HG02938 (cell line): ENCODE data around the gene SERTAD1.
"Not testable (repeated sequence)": the region's sequence is repeated elsewhere in the genome, so short reads cannot be mapped to it uniquely, and the experiment has no call there.

ENCODE experiments used
- ATAC-seq: cut with Tn5 transposase; IDR thresholded peaks from one replicate; pipeline ENCODE4 v1.9.1; 2021; ENCODE audit warnings: mild to moderate bottlenecking, moderate library complexity; ENCODE audit not compliant: unreplicated experiment

Gene SERTAD1

DNA sequence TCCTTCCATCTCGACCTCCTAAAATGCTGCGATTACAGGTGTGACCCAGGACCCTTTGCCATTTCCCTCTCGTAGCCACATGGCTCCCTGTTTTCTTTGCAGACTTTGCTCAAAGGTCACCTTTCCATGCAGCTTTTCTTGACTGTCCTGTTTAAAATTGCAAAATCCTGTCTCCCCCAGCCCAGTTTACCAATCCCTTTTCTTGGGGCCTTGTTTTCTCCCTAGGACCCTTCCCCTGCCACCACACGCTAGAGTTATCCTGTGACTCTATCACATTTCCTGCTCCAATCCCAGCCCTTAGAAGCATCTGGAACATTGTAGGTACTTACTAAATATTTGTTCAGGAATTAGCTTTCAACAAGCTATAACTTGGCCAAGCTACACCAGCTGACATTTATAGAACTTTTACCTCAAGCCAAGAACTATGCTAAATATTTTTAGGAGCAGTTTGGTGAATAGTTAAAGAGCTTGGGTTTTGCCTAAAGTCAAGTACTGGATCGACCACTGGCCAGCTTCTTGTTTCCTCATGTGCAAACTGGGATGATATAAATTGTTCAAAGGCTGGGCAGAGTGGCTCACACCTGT lies 27.5 kb upstream of the SERTAD1 start:
- no peak for ATAC-seq

DNA sequence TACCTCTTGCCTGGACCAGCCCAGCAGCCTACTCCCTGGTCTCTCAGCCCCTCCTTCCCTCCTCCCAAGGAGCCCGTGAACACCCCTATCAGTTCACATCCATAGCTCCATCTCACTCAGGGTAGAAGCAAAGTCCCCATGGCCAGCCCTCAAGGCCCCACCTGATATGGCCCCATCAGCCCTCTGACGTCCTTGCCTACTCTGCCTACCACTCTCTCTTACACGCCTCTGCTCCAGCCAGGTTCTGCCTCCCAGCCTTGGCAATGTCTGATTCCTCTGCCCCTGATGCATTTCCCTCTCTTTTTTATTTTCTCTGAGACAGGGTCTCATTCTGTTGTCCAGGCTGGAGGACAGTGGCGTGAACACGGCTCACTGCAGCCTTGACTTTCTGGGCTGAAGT lies 26.2 kb upstream of the SERTAD1 start:
- no peak for ATAC-seq

DNA sequence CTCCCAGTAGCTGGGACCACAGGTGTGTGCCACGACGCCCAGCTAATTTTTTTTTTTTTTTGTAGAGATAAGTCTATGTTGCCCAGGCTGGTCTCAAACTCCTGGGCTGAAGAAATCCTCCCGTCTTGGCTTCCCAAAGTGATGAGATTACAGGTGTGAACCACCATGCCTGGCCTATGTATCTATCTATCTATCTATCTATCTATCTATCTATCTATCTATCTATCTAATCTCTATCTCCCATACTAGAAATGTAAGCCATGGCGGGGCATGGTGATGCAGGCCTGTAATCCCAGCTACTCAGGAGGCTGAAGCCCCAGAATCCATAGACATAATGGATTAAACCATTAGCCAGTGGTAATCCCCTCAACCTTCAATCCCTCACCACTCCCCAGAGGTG lies 24.9 kb upstream of the SERTAD1 start:
- ATAC-seq: no peak

DNA sequence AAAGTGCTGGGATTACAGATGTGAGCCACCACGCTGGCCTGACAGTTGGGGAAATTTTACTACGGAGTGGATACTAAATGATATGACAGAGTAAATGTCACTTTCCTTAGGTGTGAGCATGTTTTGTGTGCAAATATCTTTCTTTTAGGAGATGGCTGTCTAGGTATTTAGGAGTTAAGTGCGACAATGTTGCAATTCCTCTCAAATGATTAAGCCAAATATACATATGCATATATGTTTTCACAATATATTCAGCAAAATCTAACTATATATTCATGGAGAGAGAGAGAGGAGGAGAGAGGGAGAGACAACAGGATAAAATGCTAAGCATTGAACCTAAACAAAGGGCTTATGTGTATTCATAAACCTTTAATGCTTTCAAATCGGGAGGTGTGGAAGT lies 23.7 kb upstream of the SERTAD1 start:
- no peak for ATAC-seq

DNA sequence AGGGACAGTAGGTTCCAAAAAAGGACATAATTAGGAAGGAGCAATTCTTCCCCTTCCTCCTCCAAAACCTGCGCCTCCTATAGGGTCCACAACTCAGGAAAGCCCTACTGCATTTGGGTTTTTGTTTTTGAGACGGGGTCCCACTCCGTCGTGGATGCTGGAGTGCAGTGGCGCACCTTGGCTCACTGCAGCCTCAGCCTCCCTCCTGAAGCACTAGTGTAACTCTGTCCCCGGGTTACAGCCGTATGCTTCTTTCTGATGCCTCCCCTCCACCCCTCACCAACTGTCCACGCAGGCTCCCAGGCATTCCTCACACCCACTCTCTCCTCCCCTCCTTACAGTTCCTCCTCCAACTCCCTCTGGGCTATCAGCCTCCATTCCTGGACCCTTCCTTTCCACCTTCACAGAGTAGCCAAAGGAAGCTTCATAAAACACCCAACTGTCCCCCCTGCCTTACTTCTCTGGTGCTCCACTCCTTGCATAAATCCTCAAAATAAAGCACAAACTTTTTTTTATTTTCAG lies 20.5 kb upstream of the SERTAD1 start:
- no peak for ATAC-seq

DNA sequence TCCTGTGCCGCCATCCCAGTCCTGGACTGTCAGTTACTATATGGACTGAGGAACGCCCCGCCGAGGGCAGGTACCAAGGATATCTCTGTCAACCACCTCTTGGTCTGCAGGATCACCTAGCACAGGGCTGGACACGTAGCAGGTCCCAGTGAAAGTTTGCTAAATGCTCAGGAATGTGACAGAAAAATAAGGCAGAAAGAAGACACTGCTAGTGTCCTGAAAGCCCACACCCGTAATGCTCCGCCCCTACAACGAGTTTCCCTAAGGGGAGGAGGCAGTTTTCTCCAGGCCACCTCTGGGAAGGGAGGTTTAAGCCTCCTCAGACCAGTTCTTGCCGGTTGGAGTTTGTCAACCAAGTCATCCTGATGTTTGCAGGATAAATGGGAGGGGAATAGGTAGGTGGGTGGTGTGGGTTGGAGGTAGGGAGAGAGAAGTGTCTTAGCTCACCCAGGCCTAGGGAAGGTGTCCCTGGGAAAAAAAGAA lies 20.0 kb upstream of the SERTAD1 start:
- no peak for ATAC-seq

- ATAC-seq: no peak
These were observed 19.1 kb upstream of the SERTAD1 start for GRCh38 chr19:40444825-40445312.

GRCh38 chr19:40444000-40444824 lies 18.4 kb upstream of the SERTAD1 start, which contains the start of gene SERTAD3:
Gene SERTAD3, minus strand, starts transcription at chr19:40444335. Its CDS starts 2,255 bp downstream, at chr19:40442080.
- peak; percentile 55 for ATAC-seq

- ATAC-seq: peak; percentile 74
These were observed 17.6 kb upstream of the SERTAD1 start for GRCh38 chr19:40443131-40443999.

GRCh38 chr19:40442328-40443130 lies 16.7 kb upstream of the SERTAD1 start:
- ATAC-seq: no peak

DNA sequence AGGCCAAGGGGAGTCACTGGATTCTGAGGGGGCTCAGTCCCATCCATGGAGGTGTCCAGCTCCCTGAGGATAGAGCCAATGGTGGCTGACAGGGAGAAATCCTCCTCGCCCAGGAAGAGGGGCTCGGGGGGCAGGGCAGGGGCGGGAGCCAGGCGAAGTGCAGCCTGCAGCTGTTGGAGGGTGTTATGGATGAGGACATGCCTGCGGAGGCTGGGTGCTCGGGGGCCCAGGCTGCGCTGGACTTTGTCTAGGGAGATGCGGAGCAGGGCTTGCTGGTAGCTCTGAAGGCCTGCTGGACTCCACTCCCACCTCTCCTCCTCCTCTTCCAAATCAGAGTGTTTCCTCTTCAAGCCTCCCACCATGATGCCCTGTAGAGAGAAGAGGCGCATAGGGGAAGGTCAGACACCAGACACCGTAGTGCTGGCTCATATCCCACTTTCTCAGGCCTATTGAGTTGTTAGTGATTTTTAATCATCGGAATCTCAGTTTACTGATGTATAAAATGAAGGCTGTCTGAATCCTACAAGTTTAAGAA lies 16.0 kb upstream of the SERTAD1 start:
- ATAC-seq: no peak

DNA sequence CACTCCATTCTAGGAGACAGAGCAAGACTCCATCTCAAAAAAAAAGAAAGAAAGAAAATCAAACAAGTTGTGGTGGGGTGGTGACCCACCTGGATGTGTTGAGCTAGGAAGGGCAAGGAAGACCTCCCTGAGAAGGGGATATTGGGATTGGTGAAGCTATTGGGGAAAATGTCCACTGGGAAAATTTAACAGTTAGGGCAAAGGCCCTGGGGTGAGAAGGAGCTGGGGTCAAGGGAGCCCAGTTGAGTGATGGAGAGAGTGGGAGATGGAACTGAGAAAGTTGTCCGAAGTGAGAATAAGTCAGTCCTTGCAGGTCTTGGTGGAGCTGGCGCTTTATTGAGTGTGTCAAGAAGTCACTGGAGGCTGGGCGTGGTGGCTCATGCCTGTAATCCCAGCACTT lies 12.5 kb upstream of the SERTAD1 start:
- no peak for ATAC-seq

- ATAC-seq: no peak
These were observed 7.8 kb upstream of the SERTAD1 start for GRCh38 chr19:40433391-40434216.

DNA sequence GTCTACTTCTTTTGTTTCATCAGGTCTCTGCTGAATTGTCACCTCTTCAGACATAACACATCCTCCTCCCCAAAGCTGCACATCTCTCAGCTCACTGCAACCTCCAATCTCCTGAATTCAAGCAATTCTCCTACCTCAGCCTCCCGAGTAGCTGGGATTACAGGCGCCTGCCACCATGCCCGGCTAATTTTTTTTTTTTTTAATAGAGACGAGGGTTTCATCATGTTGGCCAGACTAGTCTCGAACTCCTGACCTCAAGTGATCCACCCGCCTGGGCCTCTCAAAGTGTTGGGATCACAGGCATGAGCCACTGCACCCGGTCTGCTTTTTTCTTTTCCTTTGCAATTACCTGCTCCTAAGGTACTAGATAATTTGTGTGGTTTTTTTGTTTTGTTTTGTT lies 7.0 kb upstream of the SERTAD1 start:
- ATAC-seq: not testable (repeated sequence)

DNA sequence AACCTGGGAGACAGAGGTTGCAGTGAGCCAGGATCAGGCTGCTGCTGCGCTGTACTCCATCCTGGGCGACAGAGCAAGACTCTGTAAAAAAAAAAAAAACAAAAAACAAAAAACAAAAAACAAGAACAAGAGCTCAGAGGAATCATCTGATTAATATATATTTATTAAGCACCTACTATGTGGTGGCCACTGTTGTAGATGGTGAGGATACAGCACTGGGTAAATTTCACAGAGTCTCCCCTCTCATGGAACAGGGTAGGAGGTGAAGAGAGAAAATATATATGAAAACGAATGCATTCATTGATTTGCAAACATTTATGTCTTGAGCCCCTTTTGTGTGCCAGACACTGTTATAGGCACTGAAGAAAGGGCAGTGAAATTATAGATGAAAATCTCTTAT lies 5.9 kb upstream of the SERTAD1 start:
- no peak for ATAC-seq

DNA sequence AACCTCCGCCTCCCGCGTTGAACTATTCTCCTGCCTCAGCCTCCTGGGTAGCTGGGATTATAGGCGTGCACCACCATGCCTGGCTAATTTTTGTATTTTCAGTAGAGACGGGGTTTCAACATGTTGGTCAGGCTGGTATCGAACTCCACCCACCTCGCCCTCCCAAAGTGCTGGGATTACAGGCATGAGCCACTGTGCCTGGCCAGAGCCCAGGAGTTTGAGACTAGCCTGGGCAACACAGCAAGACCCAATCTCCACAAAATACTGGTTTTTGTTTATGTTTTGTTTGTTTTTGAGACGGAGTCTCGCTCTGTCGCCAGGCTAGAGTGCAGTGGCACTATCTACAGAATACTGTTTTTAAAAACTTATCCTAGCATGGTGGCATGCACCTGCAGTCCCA lies 4.5 kb upstream of the SERTAD1 start:
- not testable (repeated sequence) for ATAC-seq

- not testable (repeated sequence) for ATAC-seq
These were observed 2.4 kb upstream of the SERTAD1 start for GRCh38 chr19:40428197-40428596.

GRCh38 chr19:40424637-40425449 lies 949 bp downstream of the SERTAD1 start:
- no peak for ATAC-seq
